Mammary epithelial cell (primary cell): ENCODE measurements around the gene SULT2A1.
"Not testable (repeated sequence)": the region's sequence is repeated elsewhere in the genome, so short reads cannot be mapped to it uniquely, and the experiment has no call there.

ENCODE experiments used
- CTCF ChIP-seq, 2 donors: IDR thresholded peaks in 1 of 2; conservative IDR thresholded peaks in 1 of 2; 2 replicates each; pipeline ENCODE4 v1.5.1; 2011 to 2012; ENCODE audit warnings: inconsistent platforms in 2 of 2, low read length in 2 of 2, mild to moderate bottlenecking in 2 of 2, control low read depth in 1 of 2, low read depth in 1 of 2; ENCODE audit not compliant: insufficient read depth in 1 of 2; ENCODE audit errors: extremely low read depth in 1 of 2
- EZH2 ChIP-seq: IDR thresholded peaks from 2 replicates; pipeline ENCODE4 v1.6.1; 2012; ENCODE audit warnings: low read length, inconsistent platforms, borderline replicate concordance

GRCh38 chr19:47909350-47909749 is 23.2 kb upstream of the SULT2A1 start:
- TF ChIP-seq CTCF (conservative IDR thresholded peaks at IDR 0.05 in 1 of 2, IDR thresholded peaks at IDR 0.05 in 1 of 2; ENCODE audit: extremely low read depth in 1 of 2, insufficient read depth in 1 of 2, low read depth in 1 of 2, low read length in 2 of 2); EZH2: not testable (repeated sequence)
